Adipose tissue (tissue), 3 donors: Measurements from ENCODE around the gene RHBDF1. TPM values are rescaled to one million over a fixed set of nuclear protein-coding genes. Genes with fewer than 3 reads are reported as not detected.

Experiments used
- H3K27ac ChIP-seq: one replicate; pipeline ENCODE4 v1.5.1; 2013; ENCODE audit warnings: low read depth, low read length
- WGBS, 3 donors: extraction: QIAGEN DNeasy Blood & Tissue Kit; methylation state at CpG; one replicate each; pipeline ENCODE4 v1.1.7; 2013; 5-methylcytosine and 5-hydroxymethylcytosine counted together
- polyA plus RNA-seq, 3 donors: library from polyadenylated mRNA; stranded (reverse); fragments of 200-250 nt; gene quantifications; one replicate each; pipeline ENCODE4 v1.2.3, GENCODE V29; 2013
- donor health status: healthy with polysubstance abuse.
- donor health status: Bipolar disorder and iron deficiency.
- donor health status: healthy.

The RHBDF1 gene
- polyA plus RNA-seq, 3 donors, result 12.2 to 35.7 (median 33.0) TPM

- 91 to 93% (median 93%) methylated on average over 25 of the region's 25 CpGs for WGBS, 3 donors
- no peak overlapping the region for H3K27ac ChIP-seq
These were observed 8.2 kb downstream of the RHBDF1 start for GRCh38 chr16:63998-64913.

DNA sequence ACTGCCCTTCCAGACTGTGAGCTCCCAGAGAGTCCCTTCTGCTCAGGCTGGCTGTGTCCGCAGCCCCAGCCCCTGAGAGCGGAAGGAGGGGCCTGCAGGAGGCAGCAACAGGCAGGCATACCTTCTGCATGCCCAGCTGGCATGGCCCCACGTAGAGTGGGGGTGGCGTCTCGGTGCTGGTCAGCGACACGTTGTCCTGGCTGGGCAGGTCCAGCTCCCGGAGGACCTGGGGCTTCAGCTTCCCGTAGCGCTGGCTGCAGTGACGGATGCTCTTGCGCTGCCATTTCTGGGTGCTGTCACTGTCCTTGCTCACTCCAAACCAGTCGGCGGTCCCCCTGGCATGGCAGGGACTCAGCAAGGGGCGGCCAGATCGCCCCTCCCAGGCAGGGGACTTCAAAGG is 9.0 kb downstream of the RHBDF1 start:
- WGBS, 3 donors, result 93 to 94% (median 93%) methylated on average over 12 to 16 of the region's 16 CpGs

DNA sequence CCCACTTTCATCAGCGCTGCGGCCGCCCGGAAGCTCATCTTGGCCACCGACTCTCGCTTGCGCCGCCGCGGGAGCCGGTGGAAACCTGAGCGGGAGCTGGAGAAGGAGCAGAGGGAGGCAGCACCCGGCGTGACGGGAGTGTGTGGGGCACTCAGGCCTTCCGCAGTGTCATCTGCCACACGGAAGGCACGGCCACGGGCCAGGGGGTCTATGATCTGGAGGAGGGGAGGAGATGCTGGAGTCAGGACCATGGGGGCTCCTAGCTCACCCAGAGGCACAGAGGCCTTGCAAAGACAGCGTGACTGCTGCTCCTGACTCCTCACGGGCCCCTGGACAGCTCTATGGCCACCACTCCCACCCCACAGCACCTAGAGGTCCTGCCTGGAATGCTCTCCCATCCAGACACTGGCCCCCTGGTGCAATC is 9.5 kb downstream of the RHBDF1 start:
- WGBS, 3 donors, result 93 to 94% (median 94%) methylated on average over 19 to 21 of the region's 21 CpGs
- no peak overlapping the region for H3K27ac ChIP-seq

More for the DNA sequence above, 9.0 kb downstream of the RHBDF1 start:
- no peak overlapping the region for H3K27ac ChIP-seq

GRCh38 chr16:62283-62967 is 10.0 kb downstream of the RHBDF1 start:
- 92 to 95% (median 95%) methylated on average over 31 to 34 of the region's 34 CpGs for WGBS, 3 donors
- no peak overlapping the region for H3K27ac ChIP-seq

DNA sequence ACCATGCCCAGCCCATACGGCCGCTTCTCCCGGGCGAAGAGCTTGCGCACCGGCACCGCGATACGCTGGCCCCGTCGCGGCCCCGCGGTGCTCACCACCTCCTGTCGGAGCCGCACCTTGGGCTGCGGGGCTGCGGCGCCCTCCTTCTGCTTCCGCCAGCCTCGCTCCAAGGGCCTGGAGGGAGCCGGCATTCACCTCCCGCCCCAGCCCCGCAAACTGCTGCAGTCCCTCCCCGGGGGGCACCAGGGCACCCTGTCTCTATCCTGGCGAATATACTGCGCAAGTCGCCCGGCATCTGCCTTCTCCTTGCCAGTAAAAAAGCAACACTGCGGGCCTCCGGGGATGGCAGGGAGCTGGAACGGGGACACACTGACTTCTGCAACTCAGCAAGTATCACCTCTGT is 10.6 kb downstream of the RHBDF1 start:
- H3K27ac ChIP-seq, result no peak overlapping the region
- WGBS, 3 donors, result 89 to 95% (median 93%) methylated on average over 32 of the region's 32 CpGs

DNA sequence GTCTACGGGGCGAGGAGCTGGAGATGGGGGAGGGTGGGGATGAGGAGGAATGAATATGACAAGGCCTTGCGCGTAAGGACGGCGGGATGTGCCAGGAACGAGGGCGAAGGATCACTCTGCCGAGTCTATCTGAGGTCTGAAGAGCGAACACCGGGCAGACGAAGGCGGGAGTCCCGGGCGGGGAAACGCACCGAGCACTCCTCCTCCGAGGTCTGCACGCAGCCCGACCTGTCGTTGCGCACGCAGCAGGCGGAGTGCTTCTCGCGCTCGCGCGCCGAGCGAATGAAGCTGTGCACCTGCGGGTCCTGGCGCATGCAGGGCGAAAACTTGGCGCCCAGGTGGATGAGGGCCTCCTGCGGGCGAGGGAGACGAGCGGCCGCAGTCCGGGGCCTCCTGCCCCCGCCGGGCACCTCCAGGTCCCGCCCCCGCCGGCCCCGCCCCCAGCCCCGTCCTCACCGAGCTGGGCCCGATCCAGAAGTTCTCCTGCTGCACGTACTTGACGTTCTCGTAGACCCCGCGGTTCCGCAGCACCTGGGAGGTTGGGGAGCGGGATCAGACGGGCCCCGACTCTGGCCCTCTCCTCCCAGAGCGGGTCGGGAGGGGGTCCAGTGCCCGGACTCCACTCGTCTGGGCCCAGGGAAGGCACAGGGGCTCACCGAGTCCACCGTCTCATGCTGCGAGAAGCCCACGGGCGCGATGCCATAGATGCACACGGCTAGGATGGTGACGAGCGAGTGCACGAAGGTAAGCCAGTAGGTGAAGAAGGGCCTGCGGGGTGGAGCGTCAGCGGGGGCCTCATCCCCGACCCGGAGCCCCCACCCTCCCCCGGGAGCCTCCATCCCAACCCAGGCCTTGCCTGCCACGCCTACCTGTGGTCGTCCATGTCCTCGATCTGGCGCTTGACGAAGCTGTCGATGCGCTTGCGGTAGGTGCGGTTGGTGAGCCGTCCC is 11.2 kb downstream of the RHBDF1 start:
- WGBS, 3 donors, result 84 to 90% (median 86%) methylated on average over 78 to 89 of the region's 89 CpGs
- H3K27ac ChIP-seq, result no peak overlapping the region

DNA sequence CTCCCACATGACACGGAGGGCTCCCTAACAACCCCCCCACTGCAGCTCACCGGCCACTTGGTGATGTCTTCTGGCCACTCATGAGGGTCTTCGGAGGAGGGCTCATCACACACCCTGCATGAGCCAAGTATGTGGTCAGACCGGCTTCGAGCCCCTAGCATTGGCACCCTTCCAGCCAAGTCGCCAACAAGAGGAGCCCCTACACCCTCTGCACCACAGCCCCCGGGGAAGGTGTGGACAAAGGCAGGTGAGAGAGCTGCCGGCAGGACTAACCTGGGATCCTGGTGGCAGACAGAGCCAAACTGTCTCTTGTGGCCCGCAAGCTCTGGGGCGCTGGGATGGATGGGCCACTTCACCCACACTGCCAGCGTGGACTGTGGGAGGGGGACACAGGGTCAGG is 12.3 kb downstream of the RHBDF1 start:
- H3K27ac ChIP-seq, result no peak overlapping the region
- 76 to 89% (median 88%) methylated on average over 11 of the region's 11 CpGs for WGBS, 3 donors

- 88 to 90% (median 90%) methylated on average over 14 of the region's 14 CpGs for WGBS, 3 donors
These were observed 12.9 kb downstream of the RHBDF1 start for GRCh38 chr16:59440-60059.

GRCh38 chr16:58491-59439 is 13.7 kb downstream of the RHBDF1 start:
- WGBS, 3 donors, result 83 to 88% (median 85%) methylated on average over 29 of the region's 29 CpGs
- H3K27ac ChIP-seq, result no peak overlapping the region

More at GRCh38 chr16:59440-60059, 12.9 kb downstream of the RHBDF1 start:
- no peak overlapping the region for H3K27ac ChIP-seq

GRCh38 chr16:57711-58110 is 14.7 kb downstream of the RHBDF1 start:
- 70 to 80% (median 70%) methylated on average over 8 of the region's 8 CpGs for WGBS, 3 donors
- no peak overlapping the region for H3K27ac ChIP-seq

DNA sequence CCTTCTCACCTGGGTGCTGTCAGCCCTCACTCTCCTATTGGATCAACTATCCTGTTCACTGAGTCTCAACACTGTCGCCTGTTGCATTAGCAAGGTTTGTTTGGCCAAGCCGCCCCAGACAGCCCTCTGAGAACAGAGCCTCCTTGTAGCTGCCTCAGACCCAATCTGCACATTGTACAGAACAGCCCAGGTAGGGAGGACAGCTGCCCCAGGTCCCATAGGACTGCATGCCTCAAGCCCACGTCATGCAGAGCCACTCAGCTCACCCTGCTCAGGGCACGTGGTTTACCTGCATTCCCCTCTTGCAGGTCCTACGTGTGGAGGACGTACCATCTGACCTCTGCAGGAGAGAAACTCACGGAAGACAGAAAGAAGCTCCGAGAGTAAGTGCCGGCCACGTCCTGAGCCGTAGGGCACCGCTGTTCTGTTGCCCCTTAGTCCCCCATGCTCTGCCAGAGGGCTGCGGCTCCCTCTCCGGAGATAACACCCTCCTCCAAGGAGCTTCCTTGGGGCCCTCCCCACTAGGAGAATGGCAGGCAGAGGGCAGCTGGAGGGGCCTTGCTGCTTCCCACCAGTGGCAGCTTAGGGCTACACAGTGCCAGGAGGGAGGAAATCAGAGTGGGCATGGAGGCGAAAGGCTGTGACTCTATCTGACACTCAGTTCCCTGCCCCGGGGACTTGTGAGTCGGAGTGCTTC is 16.1 kb downstream of the RHBDF1 start:
- 85 to 91% (median 88%) methylated on average over 17 of the region's 17 CpGs for WGBS, 3 donors
- H3K27ac ChIP-seq, result no peak overlapping the region

DNA sequence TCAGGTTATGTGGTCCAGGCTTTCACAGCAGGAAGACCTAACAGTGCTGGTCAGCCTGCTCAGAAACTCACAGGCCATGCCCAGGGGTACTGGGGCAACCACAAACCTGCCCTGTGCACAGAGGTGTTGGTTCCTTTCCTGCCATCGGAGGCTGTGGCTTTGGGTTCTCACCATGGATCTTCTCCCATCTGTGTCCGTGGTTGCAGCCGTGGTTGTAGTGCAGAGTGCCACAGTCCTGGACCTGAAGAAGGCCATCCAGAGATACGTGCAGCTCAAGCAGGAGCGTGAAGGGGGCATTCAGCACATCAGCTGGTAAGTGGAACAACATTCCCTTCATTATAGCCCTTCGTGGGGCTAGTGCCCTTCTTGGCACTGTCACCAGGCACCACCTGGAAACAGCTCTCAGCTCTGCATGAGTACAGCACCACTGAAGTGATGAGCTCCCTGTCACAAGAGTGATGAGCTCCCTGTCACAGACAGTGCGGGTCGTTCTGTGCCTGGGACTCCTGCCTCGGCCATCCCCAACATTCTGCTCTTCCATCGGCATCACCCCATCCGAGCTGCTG is 16.8 kb downstream of the RHBDF1 start:
- H3K27ac ChIP-seq, result no peak overlapping the region
- 83 to 89% (median 88%) methylated on average over 11 of the region's 11 CpGs for whole genome bisulfite sequencing, 3 donors

GRCh38 chr16:54237-54581 is 18.2 kb downstream of the RHBDF1 start:
- H3K27ac ChIP-seq, result no peak overlapping the region
- 48 to 52% (median 48%) methylated on average over 12 of the region's 12 CpGs for WGBS, 3 donors

- WGBS, 3 donors, result 0 to 1% (median 1%) methylated on average over 86 to 91 of the region's 91 CpGs
- H3K27ac ChIP-seq, result no peak within 1 kb of the TSS
These were observed 18.8 kb downstream of the RHBDF1 start, which contains the start of the genes POLR3K and SNRNP25 for GRCh38 chr16:53346-54236. Gene POLR3K, minus strand, starts transcription at chr16:53608. Its CDS starts 22 bp downstream, at chr16:53586. Gene SNRNP25, plus strand, starts transcription at chr16:53828. Its CDS starts 189 bp downstream, at chr16:54017.
